VCaP (cell line): Measurements from ENCODE around the gene KLK10.

Experiments used
- H3K27ac ChIP-seq: fragments of 450-650 bp; 2 replicates; pipeline ENCODE4 v1.5.1; 2017
- CTCF ChIP-seq: fragments of 450-650 bp; conservative IDR thresholded peaks from 2 replicates; pipeline ENCODE4 v1.5.1; 2017; ENCODE audit warnings: mild to moderate bottlenecking, moderate library complexity

Gene KLK10

GRCh38 chr19:51007488-51007887, 12.0 kb downstream of the KLK10 start:
- TF ChIP-seq CTCF = no peak
- no peak overlapping the region for H3K27ac ChIP-seq

GRCh38 chr19:51006406-51006805, 13.1 kb downstream of the KLK10 start:
- no peak for TF ChIP-seq CTCF
- H3K27ac ChIP-seq = no peak overlapping the region

- no peak overlapping the region for H3K27ac ChIP-seq
- no peak for TF ChIP-seq CTCF
These were observed 14.3 kb downstream of the KLK10 start for GRCh38 chr19:51005248-51005647.

- H3K27ac ChIP-seq = no peak overlapping the region
- no peak for TF ChIP-seq CTCF
These were observed 16.2 kb downstream of the KLK10 start for GRCh38 chr19:51003316-51003715.

GRCh38 chr19:51002542-51003311, 16.8 kb downstream of the KLK10 start:
- TF ChIP-seq CTCF = no peak
- no peak overlapping the region for H3K27ac ChIP-seq

GRCh38 chr19:51002089-51002532, 17.4 kb downstream of the KLK10 start:
- H3K27ac ChIP-seq = no peak overlapping the region
- no peak for TF ChIP-seq CTCF

GRCh38 chr19:51001515-51001914, 18.0 kb downstream of the KLK10 start, which contains the start of gene KLK8:
TSS of gene KLK8 (minus strand) at chr19:51001604. CDS start at chr19:51001167, 437 bp downstream.
- no peak within 1 kb of the TSS for H3K27ac ChIP-seq
- TF ChIP-seq CTCF = no peak
